PC-3 (cell line): ENCODE data around the gene SWSAP1. TPM values are rescaled to one million over a fixed set of nuclear protein-coding genes. Genes with fewer than 3 reads are reported as not detected.

Experiments
- ATAC-seq: fragments of 200-7000 bp; cut with Tn5 transposase; 2 replicates; pipeline ENCODE4 v1.9.1; 2020; ENCODE audit warnings: mild to moderate bottlenecking, moderate library complexity
- BruUV-seq: library from RNA; stranded (reverse); fragments of 400-500 nt; replicated peaks from 2 replicates; lab custom pipeline; 2021; lab: Mats Ljungman, UMichigan
- CTCF ChIA-PET: fragments of 300-600 bp; sonication (Branson Sonifier 250); formaldehyde crosslinking; loops from one replicate; lab custom pipeline; 2022; ENCODE audit warnings: antibody characterized with exemption; lab: Charles Lee
- POLR2A ChIA-PET: fragments of 300-600 bp; sonication (Branson Sonifier 250); formaldehyde crosslinking; loops from one replicate; lab custom pipeline; 2022; ENCODE audit warnings: antibody characterized with exemption; ENCODE audit not compliant: unreplicated experiment; lab: Charles Lee
- DNase-seq: peaks from one replicate; pipeline ENCODE4 v3.0.0-alpha.2; 2015
- H2AFZ ChIP-seq: fragments of 300-600 bp; sonication (generic); 2 replicates; pipeline ENCODE4 v1.6.0; 2016; ENCODE audit warnings: antibody characterized with exemption, low read length
- H3F3A ChIP-seq: fragments of 300-600 bp; sonication (generic); one replicate; pipeline ENCODE4 v1.6.0; 2017; ENCODE audit warnings: antibody characterized with exemption, low read length, control low read depth, mild to moderate bottlenecking; ENCODE audit not compliant: unreplicated experiment
- H3K27ac ChIP-seq: fragments of 300-600 bp; sonication (generic); 2 replicates; pipeline ENCODE4 v1.5.1; 2016; ENCODE audit warnings: mild to moderate bottlenecking, low read length
- H3K27me3 ChIP-seq: fragments of 300-600 bp; sonication (generic); 2 replicates; pipeline ENCODE4 v1.6.1; 2016; ENCODE audit warnings: low read length, mixed read lengths
- H3K36me3 ChIP-seq: fragments of 300-600 bp; sonication (generic); 2 replicates; pipeline ENCODE4 v1.6.1; 2016; ENCODE audit warnings: low read depth, mixed run types, low read length, mixed read lengths
- H3K4me1 ChIP-seq: fragments of 300-600 bp; sonication (generic); 2 replicates; pipeline ENCODE4 v1.5.1; 2016; ENCODE audit warnings: low read length; ENCODE audit not compliant: insufficient read depth
- H3K4me2 ChIP-seq: fragments of 300-600 bp; sonication (generic); 2 replicates; pipeline ENCODE4 v1.6.0; 2016; ENCODE audit warnings: low read length
- H3K4me3 ChIP-seq: fragments of 300-600 bp; sonication (generic); 2 replicates; pipeline ENCODE4 v1.5.1; 2016; ENCODE audit warnings: mild to moderate bottlenecking, low read length, mixed read lengths
- H3K79me2 ChIP-seq: fragments of 300-600 bp; sonication (generic); 2 replicates; pipeline ENCODE4 v1.6.1; 2017; ENCODE audit warnings: low read length, mixed read lengths
- H3K9ac ChIP-seq: fragments of 300-600 bp; sonication (generic); 2 replicates; pipeline ENCODE4 v1.6.0; 2016; ENCODE audit warnings: mild to moderate bottlenecking, low read length
- H3K9me2 ChIP-seq: fragments of 300-600 bp; sonication (generic); replicated peaks from 2 replicates; pipeline ENCODE4 v1.6.1; 2016; ENCODE audit warnings: mixed run types, low read length, mixed read lengths
- H3K9me3 ChIP-seq: fragments of 300-600 bp; sonication (generic); 2 replicates; pipeline ENCODE4 v1.6.1; 2016; ENCODE audit warnings: low read length, mixed read lengths
- H4K20me1 ChIP-seq: fragments of 300-600 bp; sonication (generic); 2 replicates; pipeline ENCODE4 v1.6.1; 2016; ENCODE audit warnings: low read length, mixed read lengths
- EZH2 ChIP-seq: fragments of 300-600 bp; sonication (generic); IDR thresholded peaks from one replicate; pipeline ENCODE4 v1.6.1; 2017; ENCODE audit warnings: antibody characterized with exemption, mild to moderate bottlenecking, low read length; ENCODE audit not compliant: unreplicated experiment
- EZH2phosphoT487 ChIP-seq: fragments of 300-600 bp; sonication (generic); IDR thresholded peaks from 2 replicates; pipeline ENCODE4 v1.6.1; 2018; ENCODE audit warnings: mild to moderate bottlenecking, antibody characterized with exemption, low read length, borderline replicate concordance
- intact Hi-C: fragments of 100-400 bp; cut with micrococcal nuclease; formaldehyde crosslinking; loops from 2 replicates; pipeline ENCODE4 v1.9.0; 2023
- total RNA-seq: library from RNA; depleted of rRNA; stranded (reverse); fragments of >200 nt; gene quantifications from 2 replicates; pipeline ENCODE4 v1.2.3, GENCODE V29; 2014
- TF ChIP-seq, protein P1 (sequence below): fragments of 300-600 bp; sonication (generic); conservative IDR thresholded peaks from 2 replicates; pipeline ENCODE4 v1.5.1; 2017; ENCODE audit warnings: antibody characterized with exemption, low read depth, mild to moderate bottlenecking, low read length

Gene SWSAP1
- total RNA-seq, 1 experiment from 2014 or later, result 6.1 TPM

DNA sequence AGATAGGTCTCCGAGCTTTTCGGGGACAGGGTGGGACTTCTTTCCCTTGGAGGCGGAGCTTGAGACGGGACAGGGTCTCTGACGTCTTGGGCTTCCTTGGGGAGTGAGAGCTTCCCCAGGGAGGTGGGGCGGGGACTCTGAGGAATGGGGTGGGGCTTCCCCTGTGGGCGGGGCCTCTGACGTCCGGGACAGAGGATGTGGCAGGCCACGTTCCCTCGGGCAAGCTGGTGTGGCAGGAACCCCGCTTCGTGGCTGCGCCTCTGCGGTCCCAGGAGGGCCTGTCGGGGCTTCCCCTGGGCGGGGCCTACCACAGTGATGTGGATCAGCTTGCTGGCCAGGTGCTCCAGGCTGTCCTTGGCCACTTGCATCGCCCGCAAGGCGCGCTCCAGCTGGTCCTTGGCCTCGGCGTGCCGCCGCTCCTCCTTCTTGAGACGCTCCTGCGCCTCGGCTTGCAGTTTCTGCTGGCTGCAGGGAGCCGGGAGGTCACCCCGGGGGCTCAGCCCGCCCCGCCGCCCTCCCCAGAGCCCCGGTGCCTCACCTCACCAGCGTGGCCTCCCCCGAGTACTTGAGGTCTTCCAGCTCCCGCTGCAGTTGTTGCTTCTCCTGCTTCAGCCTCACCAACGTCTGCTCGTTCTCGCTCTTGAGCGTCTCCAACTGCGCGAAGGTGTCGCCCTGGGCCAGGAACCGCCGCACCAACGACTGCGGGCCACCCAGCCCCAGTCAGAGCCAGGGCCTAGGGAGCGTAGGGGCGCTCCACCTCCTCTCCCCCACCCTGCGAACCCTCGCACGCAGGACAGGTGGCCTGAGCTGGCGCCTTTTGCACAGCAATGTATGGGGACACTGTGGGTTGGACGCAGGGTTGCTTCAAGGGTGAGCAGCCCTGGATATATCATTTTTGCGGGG is 47.9 kb downstream of the SWSAP1 start:
- no peak overlapping the region for H3K27ac ChIP-seq
- ChIA-PET POLR2A (no interaction called here), CTCF (no interaction called here)
- no peak overlapping the region for H3K4me3 ChIP-seq
- DNase-seq, result no peak
- no peak for ATAC-seq
- intact Hi-C loops, result no loop called here
- no peaks in the 10 kb centered on the region for H3K27me3 ChIP-seq
- no peaks in the 10 kb centered on the region for H3K36me3 ChIP-seq
- H3K9ac ChIP-seq, result no peak overlapping the region
- TF ChIP-seq, protein P1, sequence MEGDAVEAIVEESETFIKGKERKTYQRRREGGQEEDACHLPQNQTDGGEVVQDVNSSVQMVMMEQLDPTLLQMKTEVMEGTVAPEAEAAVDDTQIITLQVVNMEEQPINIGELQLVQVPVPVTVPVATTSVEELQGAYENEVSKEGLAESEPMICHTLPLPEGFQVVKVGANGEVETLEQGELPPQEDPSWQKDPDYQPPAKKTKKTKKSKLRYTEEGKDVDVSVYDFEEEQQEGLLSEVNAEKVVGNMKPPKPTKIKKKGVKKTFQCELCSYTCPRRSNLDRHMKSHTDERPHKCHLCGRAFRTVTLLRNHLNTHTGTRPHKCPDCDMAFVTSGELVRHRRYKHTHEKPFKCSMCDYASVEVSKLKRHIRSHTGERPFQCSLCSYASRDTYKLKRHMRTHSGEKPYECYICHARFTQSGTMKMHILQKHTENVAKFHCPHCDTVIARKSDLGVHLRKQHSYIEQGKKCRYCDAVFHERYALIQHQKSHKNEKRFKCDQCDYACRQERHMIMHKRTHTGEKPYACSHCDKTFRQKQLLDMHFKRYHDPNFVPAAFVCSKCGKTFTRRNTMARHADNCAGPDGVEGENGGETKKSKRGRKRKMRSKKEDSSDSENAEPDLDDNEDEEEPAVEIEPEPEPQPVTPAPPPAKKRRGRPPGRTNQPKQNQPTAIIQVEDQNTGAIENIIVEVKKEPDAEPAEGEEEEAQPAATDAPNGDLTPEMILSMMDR, result no peak
- TF ChIP-seq EZH2 (no peak), EZH2phosphoT487 (no peak)
- no peaks in the 10 kb centered on the region for H3K4me1 ChIP-seq
- no peak overlapping the region for H2AFZ ChIP-seq
- no peaks in the 10 kb centered on the region for H3F3A ChIP-seq
- no peaks in the 10 kb centered on the region for H3K9me2 ChIP-seq
- no peaks in the 10 kb centered on the region for H4K20me1 ChIP-seq
- H3K4me2 ChIP-seq, result no peak overlapping the region
- no peaks in the 10 kb centered on the region for H3K9me3 ChIP-seq
- no TSS peak for BruUV-seq
- no peaks in the 10 kb centered on the region for H3K79me2 ChIP-seq

DNA sequence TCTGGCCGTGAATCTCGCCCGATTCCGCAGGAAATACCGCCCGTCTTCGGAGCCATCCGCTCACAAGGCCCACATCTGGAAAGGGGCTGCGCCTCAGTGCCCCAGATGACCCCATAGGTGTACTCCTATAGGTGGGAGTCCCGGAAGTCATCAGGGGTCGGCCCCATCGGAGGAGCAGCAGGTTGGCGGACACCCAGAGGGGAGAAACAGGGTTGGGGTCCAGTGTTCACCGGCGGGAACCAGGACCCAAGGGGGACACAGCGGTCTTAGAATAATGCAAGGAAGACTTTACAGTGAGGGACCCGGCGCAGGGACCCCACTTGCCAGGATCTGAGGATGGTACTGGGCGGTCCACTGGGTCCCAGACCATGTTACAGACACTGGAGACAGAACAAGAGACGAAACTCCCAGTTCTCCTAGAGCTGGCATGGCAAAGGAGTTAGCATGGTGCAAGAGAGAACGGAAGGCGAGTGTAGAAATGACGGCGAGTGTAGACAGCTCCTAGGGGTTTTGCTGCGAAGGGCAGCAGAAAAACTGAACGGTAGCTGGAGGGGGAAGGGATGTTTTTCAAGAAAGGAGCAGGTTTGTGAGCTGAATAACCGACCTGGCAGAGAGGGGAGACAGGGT is 48.8 kb downstream of the SWSAP1 start:
- no TSS peak for BruUV-seq
- Histone ChIP-seq H3K4me1 (no peaks in the 10 kb centered on the region), H3K27ac (no peak overlapping the region), H2AFZ (no peak overlapping the region), H3K4me3 (no peak overlapping the region), H3K36me3 (no peaks in the 10 kb centered on the region), H3F3A (no peaks in the 10 kb centered on the region), H4K20me1 (no peaks in the 10 kb centered on the region), H3K4me2 (no peak overlapping the region), H3K9me2 (no peaks in the 10 kb centered on the region), H3K79me2 (no peaks in the 10 kb centered on the region), H3K9ac (no peak overlapping the region), H3K9me3 (no peaks in the 10 kb centered on the region), H3K27me3 (no peaks in the 10 kb centered on the region)
- intact Hi-C loops, result no loop called here
- CTCF ChIA-PET, result no interaction called here
- ATAC-seq, result no peak
- TF ChIP-seq, protein P1, result no peak
- no peak for TF ChIP-seq EZH2
- no peak for TF ChIP-seq EZH2phosphoT487
- DNase-seq, result no peak
- POLR2A ChIA-PET, result no interaction called here

DNA sequence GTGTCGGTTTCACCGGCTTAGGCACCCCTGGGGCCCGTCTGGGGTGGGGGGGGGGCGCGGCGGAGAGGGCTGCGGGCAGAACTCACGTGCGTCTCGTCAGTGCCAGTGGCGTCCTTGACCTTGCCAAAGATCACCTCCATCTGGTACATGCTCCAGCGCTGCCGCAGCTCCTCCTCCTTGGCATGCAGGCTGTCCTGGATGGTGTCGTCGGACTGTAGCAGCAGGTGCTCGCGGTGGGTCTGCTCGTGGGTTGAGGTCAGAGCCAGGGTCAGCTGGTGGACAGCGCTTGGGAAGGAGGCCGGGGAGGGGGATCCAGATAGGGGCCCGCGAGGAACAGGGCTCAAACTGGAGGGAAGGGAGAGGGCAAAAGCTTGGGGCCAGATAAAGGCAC is 49.3 kb downstream of the SWSAP1 start:
- Histone ChIP-seq H3K9ac (no peak overlapping the region), H3K27ac (no peak overlapping the region), H4K20me1 (no peaks in the 10 kb centered on the region), H3K4me3 (no peak overlapping the region), H3K79me2 (no peaks in the 10 kb centered on the region), H3K36me3 (no peaks in the 10 kb centered on the region), H2AFZ (no peak overlapping the region), H3K27me3 (no peaks in the 10 kb centered on the region), H3F3A (no peaks in the 10 kb centered on the region), H3K9me2 (no peaks in the 10 kb centered on the region), H3K9me3 (no peaks in the 10 kb centered on the region), H3K4me1 (no peaks in the 10 kb centered on the region), H3K4me2 (no peak overlapping the region)
- TF ChIP-seq EZH2 (no peak), EZH2phosphoT487 (no peak)
- TF ChIP-seq, protein P1, result no peak
- ATAC-seq (no peak), DNase-seq (no peak)
- BruUV-seq, result no TSS peak
- ChIA-PET POLR2A (no interaction called here), CTCF (no interaction called here)
- intact Hi-C loops, result no loop called here
